Effector CD4-positive, alpha-beta T cell (primary cell): Measurements from ENCODE around the gene DCAF8.
A peak's percentile ranks its signal among the peaks of the same experiment; 100 is the strongest.

Experiments
- DNase-seq: peaks from one replicate; pipeline ENCODE4 v3.0.0-alpha.2; 2020

DCAF8 gene

DNA sequence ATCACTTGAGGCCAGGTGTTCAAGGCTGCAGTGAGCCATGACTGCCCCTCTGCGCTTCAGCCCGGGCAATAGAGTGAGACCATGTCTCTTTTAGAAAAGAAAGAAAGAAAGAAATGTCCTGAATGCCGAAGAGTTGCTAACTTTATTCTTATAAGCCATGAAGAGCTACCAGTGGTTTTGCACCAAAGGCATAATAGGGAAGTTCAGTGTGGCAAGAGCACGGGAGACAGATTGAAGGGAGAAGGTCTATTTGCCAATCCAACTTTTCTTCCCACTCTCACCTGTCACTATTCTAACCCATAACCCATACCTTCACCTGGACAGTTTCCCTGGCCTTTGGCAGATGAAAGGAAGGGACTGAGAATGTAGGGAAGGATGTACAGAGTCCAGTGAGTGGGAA, 61.6 kb downstream of the DCAF8 start:
- DNase-seq, result no peak

DNA sequence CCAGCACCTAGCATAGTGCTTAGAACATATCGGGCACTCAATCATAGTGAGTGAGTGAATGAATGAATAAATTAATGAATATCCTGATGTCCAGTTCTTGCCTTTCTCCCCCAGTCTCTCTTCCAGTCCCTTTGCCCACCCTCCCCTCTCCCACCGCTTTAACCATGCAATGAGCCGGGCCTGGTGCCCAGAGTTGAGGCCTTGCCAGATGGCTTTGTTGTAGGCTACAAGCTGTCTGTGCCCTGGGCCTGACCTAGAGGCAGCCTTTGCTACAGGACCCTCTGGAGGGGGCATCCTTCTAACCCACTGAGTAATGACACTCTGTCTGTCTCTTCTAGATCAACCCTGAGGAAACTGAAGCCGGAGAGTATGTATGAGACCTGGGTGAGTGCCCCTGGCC, 65.1 kb downstream of the DCAF8 start:
- DNase-seq, result no peak

DNA sequence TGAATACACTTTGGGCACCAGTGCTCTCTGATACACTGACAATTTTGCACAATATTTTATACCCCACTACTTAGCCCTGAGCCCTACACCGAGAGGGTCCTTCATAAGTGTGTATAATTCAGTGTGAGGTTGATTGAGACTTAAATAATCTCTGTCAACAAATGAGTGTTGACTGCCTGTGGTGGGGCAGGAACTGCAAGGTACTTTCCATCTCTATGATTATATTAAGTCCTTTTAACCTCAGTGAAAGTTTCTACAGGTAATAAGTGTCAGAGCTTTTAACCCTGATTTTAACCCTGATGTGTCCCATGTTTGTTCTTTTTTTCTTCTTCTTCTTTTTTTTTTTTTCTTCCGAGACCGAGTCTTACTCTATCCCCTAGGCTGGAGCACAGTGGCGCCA, 66.2 kb downstream of the DCAF8 start:
- no peak for DNase-seq

DNA sequence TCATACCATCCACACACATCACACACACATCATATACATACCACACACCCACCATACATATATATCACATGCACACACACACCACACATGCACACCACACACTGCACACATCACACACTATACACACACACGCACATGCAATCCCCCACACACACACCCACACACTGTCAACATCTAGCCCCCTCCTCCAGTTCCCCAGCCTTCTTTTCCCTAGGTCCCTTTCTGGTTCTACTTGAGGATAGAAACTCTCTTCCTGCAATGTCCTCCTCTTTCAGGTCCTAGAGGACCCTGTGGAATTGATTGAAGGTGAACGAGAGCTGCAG, 67.7 kb downstream of the DCAF8 start:
- DNase-seq, result no peak

DNA sequence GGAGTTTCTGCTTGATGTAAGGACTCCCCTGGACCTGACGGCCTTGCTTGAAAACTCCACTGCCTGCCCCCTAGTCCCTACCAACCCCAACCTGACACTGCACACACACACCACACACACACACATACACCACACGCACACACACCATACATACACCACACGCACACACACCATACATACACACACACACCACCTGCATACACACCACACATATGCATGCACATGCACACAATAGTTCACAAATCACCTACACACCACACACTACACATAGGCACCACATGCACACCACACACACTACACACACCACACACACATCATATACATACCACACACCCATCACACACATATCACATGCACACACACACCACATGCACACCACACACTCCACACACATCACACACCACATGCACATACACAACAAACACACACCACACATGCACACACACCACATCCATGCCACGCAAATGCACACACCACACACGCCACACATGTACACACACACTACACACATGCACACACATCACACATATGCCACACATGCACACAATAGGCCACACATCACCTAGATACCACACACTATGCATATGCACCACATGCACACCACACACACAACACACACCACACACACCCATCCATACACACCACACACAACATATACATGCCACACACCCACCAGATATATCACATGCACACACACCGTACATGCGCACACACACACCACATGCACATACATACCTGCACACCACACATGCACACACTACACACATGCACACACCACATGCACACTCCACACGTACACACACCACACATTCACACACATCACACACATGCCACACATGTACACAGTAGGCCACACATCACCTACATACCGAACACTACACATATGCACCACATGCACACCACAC, 68.3 kb downstream of the DCAF8 start:
- DNase-seq, result no peak

DNA sequence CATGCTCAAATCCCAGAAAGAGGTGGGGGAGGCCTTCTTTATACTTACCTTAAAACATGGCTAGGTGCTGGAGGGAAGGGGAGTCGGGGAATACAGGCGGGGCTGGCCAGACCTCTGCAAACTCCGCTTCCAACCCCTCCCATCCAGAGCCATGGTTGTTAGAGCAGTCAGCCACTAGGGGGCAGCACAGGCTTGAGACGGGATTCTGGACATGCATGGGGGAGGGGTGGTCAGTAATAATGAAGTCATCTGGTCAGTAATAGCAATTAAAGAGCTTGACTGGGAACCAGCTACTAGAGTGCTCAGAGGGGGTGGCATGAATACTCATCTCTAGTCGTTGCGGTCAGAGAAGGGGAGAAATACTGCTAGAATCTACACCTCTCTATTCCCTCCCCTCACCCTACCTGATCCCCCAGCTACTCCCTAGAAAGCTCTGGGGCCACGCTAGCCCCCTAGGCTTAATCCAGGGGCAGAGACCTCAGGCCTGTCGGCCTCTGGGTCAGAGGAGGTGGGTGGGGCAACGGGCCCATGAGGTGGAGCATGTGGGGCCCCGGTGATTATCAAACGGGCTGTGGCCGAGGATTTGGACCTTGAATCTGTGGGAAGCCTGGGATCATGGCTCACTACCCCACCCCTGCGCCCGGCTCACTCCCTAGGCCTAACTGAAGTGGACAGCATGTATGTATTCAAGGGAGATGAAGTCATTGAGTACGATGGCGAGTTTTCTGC, 69.1 kb downstream of the DCAF8 start:
- DNase-seq, result peak; percentile 82

DNA sequence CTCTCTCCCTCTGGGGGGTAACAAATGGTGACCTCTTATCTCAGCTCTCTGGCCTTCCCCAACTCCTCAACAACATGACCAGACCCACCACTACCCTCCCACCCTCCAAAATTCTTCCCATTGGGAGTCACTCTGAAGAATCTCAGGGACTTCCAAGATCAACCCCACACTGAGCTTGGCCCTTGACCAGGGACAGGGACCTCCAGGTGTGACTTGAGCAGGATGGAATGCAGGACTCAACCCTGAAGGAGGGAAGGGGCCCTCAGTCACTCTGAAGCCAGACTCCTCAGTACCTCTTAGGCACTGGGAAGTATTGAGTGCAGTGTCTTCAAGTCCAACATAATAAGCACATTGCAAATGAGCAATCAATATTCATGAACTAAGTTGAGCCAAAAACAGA, 70.1 kb downstream of the DCAF8 start:
- no peak for DNase-seq

DNA sequence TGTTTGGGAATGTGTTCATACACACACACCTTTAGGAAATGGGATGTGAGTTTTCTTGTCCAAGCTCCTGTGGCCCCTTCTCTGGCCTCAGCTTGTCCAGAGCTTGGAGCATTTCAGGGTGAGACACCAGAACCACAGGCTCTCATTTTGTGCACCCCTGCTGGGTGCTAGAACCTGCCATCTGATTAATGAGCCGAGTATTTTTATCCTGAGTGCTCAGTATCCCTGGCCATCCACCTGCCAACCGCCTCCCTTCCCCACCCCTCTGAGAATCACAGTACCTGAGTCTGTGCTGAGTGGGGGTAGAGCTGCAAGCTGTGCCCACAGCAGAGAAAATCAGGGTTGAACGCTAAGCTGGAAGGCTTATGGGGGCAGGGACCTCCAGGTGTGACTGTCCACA, 70.6 kb downstream of the DCAF8 start:
- DNase-seq, result no peak

DNA sequence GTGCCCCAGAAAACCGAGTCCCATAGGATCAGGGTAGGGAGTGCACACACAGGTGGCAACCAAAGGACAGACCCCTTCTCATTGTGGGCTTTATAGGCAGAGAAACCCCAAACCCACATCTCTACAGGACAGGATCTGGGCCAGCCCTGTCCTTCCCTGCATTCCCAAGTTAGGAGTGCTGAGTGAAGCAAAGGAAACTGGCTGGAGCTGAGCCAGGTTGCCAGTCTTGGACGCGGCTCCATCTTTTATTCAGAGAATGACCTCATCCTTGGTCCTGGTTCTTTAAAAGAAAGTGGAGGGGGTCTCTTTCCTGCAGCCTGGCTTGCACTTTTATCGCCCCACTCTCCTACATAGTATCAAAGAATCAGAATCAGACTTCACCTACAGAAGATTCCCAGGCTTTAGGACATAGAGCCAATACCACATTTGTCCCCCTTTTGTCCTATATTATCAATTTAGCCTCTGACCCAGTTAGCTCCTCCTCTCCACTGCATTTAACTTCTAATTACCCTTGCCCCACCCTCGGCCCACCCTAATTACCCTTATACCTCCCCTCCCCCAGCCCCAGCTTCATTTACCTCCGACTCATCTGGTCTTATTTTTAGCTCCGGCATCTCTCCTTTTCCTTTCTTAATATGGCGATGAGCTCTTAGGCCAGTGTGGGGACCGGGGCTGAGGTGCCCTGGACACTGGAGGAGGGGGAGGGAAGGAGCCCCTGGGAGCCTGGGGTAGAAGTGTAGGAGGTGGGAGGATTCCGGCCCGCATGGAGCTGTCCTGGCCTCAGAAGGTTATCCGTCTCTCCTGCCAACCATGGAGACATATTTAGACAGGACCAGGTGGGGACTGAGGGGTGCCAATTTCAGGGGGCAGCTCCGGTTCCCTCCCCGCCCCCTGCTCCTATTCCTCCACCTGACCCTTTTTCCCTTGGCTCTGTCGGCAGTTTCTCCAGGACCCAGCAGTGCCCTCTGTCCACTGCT, 72.4 kb downstream of the DCAF8 start, which contains the start of gene CASQ1:
TSS of gene CASQ1 (plus strand) at position 927 of the 977 bp plus-strand sequence. CDS start 177 bp downstream, outside the sequence.
- DNase-seq, result no peak

DNA sequence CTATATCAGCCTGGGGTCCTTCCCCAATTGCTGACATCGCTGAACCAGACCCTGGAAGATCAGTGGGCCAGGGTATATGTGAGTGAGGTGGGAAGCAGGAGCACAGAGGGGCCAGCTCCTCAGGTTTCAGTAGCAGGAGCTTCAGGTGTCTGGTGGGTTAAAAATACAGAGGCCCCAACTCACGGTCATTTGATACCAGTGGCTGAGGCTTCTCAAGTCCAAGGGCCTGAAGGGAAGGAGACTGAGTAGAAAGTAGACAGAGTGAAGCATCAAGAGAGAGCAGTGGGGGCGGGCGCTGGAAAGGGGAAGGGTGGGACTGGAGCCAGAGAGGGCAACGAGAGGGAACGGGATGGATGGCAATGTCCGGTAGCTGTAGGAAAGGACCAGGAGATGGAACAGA, 74.0 kb downstream of the DCAF8 start:
- DNase-seq, result no peak

DNA sequence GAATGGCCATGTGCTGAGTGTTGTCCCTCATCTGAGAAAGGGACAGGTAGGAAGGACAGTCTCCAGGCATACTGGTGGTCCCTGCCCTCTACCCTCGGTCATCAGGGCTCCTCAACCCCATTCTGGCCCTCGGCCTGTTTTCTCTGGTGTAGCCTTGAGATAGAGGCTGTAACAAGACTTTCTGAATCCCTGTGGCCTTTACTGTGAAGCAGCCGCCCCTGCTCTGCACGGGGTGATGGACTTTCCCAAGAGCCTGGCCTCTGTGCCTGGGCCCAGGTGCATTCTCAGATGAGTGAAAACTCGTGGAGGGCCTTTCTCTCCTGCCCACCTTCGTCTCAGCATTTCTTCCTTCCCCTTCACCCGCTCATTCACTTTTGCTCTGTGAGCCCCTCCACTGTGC, 74.9 kb downstream of the DCAF8 start:
- DNase-seq, result no peak

DNA sequence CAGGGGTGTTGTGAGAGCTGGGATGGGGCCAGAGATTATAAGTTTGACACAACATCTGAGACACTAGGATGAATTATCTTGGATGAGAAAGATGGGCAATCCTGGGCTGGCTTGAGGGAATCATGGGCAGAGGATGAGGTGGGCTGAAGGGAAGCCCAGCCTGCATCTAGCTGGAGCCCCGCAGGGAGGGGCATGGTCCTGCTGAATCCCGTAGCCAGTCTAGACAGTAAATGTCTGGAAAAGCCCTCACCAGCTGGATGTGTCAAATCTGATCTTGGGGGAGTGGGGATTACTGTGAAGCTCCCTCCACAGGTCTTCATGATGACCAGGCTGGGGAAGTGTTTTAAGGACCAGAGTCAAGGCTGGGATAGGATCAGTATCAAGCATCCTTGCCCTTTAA, 75.6 kb downstream of the DCAF8 start:
- no peak for DNase-seq

DNA sequence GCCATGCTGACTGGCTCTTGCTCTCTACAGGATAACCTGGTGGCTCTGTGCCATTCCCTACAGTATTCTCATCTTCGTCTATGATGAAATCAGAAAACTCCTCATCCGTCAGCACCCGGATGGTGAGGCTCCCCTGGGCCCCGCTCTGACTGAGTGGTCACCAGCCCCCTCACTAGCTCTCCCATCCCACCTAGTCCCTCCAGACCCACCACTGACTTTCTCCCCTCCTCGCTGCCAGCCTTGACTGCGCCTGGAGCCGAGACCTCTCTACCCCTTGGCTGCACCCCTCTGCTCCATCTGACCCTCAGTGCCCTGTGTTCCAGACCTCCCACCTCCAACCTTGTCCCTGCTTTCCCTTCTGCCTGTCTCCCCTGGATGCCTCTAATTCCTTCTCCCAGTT, 76.1 kb downstream of the DCAF8 start:
- no peak for DNase-seq

DNA sequence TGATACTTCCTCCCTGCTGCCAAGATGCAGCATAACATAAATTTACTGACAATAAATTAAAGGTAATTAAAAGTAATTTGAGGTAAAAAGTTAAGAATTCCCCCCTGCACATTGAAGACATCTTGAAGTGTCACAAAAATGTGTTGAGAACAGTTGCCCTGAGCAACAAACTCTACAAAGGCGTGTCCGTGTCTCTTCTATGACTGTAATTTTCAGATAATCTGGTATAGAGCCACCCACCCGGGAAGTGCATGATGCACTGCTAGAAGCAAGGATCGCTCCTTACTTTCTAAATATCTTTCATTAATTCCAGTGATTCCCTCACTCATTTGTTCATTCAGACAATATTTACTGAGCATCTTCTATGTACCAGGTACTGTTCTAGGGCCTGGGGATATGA, 83.0 kb downstream of the DCAF8 start:
- DNase-seq, result no peak

DNA sequence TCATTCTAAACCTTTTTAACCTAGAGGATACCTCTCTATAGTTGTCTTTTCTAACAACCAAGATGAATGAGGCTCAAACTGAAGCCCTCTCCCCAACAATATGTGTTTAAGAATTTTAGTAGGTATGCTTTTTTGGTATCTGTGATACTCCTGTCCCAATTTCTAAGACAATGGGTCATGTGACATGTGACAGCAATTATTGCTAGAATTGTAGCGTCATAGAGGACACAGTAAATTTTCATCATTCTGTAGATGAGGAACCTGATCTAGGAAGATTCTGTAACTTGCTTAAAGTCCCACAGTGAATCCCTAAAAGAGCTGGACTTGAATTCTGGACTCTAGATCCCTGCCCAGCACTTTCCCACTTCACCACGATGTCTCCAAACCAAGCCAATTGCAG, 83.6 kb downstream of the DCAF8 start:
- DNase-seq, result no peak

DNA sequence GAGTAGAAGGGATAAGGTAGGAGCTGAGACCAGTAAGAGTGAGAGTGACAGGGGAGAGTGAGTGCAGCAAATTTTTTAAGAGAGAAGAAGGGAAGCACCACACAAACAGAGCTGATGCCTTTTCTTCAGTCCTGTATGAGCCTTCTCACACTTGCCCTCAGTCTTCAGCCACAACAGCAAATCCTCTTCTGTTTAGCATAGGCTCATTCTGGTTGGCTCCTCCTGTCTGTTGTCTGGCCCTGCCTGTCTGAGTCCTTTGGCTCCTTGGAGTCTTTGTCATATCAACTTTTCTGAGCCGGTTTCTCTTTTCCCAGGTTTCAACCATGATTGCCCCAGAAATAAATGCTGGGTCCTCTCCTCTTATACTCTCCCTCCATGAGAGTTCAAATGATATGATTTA, 84.7 kb downstream of the DCAF8 start:
- no peak for DNase-seq

DNA sequence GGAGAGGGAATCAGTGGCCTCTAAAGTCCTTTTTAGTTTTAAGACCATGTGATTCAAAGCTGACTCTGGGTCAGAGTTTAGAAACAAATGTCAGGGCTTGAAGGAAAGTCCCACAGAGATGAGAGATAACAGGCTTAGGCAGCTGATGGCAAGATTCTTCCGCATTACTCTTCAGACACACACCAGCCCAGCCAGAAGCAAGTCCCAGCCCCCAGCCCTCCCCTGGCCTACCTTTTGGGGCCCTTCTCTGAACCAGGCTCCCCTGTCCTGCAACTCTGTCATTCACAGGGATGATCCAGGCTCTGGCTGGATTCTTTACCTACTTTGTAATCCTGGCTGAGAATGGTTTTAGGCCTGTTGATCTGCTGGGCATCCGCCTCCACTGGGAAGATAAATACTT, 85.1 kb downstream of the DCAF8 start:
- no peak for DNase-seq

DNA sequence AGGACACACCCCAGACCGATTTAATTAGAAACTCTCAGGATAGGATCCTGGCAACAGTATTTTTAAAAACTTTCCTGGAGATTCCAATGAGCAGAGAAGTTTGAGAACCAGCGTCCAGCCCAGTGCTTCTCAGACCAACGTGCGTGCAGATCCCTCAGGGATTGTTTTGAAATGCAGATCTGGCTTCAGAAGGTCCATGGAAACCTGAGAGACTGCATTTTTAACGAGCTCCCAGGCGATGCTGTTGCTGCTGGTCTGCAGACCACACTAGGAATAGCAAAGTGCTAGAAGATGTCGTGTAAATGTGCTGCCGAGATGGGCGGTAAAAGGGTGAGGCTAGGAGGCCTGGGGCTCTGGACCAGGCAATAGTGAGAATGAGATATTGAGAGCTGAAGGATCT, 90.4 kb downstream of the DCAF8 start:
- no peak for DNase-seq

DNA sequence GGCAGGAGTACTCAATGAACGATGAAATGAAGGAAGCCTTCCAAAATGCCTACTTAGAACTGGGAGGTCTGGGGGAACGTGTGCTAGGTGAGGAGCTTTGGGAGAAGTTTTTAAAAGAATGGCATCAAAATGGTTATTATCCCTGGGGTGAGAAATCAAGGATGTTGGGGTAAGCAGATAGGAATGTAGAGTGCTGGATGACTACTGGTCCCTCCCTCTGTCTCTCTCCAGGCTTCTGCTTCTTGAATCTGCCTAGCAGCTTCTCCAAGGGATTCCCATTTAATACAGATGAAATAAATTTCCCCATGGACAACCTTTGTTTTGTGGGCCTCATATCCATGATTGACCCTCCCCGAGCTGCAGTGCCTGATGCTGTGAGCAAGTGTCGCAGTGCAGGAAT, 91.0 kb downstream of the DCAF8 start:
- DNase-seq, result no peak

DNA sequence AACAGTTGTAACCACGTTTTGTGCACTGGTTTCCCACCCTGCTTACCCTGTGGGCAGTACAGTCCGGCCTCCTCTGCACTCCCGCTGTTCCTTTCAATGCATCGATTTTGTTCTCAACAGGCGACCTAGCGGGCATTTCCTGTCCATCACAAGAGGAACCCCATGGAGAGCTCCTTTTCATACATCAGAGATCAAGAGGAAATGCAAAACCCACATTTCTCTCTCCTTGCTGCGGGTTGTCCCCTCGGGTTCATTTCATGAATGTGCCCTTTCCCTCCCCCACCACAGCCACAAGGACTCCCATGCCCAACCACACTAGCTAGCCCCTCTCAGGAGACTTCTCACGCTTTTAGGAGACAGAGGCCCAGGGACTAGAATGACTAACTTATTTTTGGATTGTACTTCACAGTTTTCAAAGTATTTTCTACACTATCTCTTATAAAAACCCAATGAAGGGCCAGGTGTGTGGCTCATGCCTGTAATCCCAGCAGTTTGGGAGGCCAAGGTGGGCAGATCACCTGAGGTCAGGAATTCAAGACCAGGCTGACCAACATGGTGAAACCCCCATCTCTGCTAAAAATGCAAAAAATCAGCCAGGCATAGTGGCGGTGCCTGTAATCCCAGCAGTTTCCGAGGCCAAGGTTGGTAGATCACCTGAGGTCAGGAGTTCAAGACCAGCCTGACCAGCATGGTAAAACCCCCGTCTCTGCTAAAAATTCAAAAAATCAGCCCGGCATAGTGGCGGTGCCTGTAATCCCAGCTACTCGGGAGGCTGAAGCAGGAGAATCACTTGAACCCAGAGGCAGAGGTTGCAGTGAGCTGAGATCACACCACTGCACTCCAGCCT, 92.6 kb downstream of the DCAF8 start:
- no peak for DNase-seq

DNA sequence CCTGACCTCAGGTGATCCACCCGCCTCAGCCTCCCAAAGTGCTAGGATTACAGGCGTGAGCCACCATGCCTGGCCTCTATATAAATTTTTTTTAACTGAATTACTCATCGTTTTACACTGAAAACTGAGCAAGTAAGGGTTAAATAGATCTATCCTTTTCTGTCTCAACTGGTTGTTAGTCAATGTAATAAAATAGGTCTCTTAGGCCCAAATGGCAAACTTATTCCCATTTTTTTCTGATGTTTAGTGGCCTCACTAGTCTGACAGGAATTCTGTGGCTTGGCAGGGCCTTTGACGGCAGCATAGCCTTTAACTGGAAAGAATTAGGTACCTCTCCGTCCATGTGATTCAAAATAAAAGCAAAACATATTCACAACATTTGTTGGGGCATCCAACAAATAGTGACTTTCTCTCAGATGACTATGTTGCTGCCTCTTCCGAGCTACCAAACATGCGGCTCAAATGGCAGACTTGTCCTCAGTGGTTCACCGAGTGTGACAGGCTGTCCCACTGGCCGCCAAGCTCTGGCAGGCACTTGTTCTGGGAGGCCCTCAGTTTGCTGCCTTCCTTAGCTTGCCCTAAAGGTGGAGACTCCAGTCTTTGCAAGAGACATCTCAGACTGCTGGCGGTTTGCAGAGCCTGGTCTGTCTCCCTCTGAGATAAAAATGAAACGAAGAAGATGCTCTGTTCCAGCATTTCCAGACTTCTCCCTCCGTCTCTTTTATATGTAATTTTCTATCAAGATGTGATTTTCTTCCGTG, 93.6 kb downstream of the DCAF8 start:
- DNase-seq, result no peak
